Upper lobe of right lung (tissue), 1 donor: Measurements from ENCODE around the gene CTAGE8. TPM values are rescaled to one million over a fixed set of nuclear protein-coding genes. Genes with fewer than 3 reads are reported as not detected.
"Not testable (repeated sequence)": the region's sequence is repeated elsewhere in the genome, so short reads cannot be mapped to it uniquely, and the experiment has no call there.

Experiments
- ATAC-seq: fragments of 200-7000 bp; cut with Tn5 transposase; one replicate; pipeline ENCODE4 v1.9.1; 2020; ENCODE audit warnings: mild to moderate bottlenecking, moderate library complexity
- DNase-seq: peaks from one replicate; pipeline ENCODE4 v3.0.0-alpha.2; 2020
- H3K27ac ChIP-seq: fragments of 200-600 bp; one replicate; pipeline ENCODE4 v1.8.0; 2022
- H3K27me3 ChIP-seq: fragments of 200-600 bp; one replicate; pipeline ENCODE4 v1.8.0; 2022; ENCODE audit warnings: mild to moderate bottlenecking
- H3K36me3 ChIP-seq: fragments of 200-600 bp; one replicate; pipeline ENCODE4 v1.8.0; 2022
- H3K4me1 ChIP-seq: fragments of 200-600 bp; one replicate; pipeline ENCODE4 v1.8.0; 2022
- H3K4me3 ChIP-seq: fragments of 200-600 bp; one replicate; pipeline ENCODE4 v1.8.0; 2022; ENCODE audit warnings: mild to moderate bottlenecking
- H3K9me3 ChIP-seq: fragments of 200-600 bp; one replicate; pipeline ENCODE4 v1.8.0; 2022
- intact Hi-C: fragments of 100-400 bp; cut with DNase I; formaldehyde crosslinking; loops from one replicate; pipeline ENCODE4 v1.11.0; 2022
- long read RNA-seq: library from polyadenylated mRNA; unstranded; transcript quantifications from one replicate; pipeline ENCODE4 v2.0.0, GENCODE V29; 2021
- total RNA-seq: library from RNA; stranded (reverse); fragmentation: NEBNext Ultra II Directional; extraction: Animal tissue kit (Norgen Biotek cat#: 25700); gene quantifications from one replicate; pipeline ENCODE4 v1.2.1, GENCODE V29; 2021
- donor health status: DM: no; HTN: yes; CAD: no; lungs with severe emphysema.

CTAGE8 gene, protein sequence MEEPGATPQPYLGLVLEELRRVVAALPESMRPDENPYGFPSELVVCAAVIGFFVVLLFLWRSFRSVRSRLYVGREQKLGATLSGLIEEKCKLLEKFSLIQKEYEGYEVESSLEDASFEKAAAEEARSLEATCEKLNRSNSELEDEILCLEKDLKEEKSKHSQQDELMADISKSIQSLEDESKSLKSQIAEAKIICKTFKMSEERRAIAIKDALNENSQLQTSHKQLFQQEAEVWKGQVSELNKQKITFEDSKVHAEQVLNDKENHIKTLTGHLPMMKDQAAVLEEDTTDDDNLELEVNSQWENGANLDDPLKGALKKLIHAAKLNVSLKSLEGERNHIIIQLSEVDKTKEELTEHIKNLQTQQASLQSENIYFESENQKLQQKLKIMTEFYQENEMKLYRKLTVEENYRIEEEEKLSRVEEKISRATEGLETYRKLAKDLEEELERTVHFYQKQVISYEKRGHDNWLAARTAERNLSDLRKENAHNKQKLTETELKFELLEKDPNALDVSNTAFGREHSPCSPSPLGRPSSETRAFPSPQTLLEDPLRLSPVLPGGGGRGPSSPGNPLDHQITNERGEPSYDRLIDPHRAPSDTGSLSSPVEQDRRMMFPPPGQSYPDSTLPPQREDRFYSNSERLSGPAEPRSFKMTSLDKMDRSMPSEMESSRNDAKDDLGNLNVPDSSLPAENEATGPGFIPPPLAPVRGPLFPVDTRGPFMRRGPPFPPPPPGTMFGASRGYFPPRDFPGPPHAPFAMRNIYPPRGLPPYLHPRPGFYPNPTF
- 4.9 TPM for total RNA-seq
- long read RNA-seq: 0 reads

DNA sequence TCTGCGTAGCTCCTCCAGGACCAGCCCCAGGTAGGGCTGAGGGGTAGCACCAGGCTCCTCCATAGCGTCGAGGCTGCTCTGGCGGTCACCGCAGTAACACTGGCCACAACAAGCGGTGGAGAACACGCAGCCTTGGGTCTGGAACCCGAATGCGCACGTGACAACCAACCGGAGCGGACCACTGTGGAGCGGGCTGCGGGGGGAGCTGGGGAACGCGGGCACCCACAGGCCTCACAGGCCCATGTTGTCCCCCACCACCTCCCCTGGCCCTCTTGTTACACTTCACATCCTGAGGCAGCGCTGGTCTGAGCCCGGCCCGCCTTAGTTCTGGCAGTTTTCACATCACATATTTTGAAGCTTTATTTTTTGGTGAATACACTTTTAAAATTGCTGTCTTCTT lies at the start of gene CTAGE8:
Gene CTAGE8 (minus strand): TSS at position 101 of the 400 bp plus-strand sequence. CDS start 38 bp downstream, at position 63.
- H3K36me3 ChIP-seq, intact Hi-C loops, DNase-seq, H3K27ac ChIP-seq, H3K27me3 ChIP-seq, H3K9me3 ChIP-seq, H3K4me1 ChIP-seq, ATAC-seq, H3K4me3 ChIP-seq: not testable (repeated sequence)

DNA sequence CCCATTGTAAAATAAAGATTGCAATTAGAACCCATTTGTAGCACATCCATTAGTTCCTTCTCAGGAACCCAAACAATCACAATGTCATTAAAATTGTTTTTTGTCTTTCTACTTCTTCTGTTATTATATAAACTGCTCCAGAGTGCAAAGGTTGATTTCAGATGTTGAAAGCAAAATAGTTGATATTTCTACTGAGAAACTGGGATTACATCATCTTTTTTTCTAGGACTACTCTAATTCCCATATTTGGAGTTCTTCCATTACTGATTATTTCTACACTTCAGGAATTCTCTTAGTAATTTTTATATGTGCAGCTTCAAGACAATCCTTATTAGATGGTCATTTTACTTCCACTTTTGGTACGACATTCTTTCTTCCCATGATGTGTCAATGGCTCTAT lies 48.4 kb upstream of the CTAGE8 start:
- H3K4me1 ChIP-seq, H3K27ac ChIP-seq, H3K36me3 ChIP-seq, H3K9me3 ChIP-seq, ATAC-seq, DNase-seq, H3K27me3 ChIP-seq, H3K4me3 ChIP-seq, intact Hi-C loops: not testable (repeated sequence)

DNA sequence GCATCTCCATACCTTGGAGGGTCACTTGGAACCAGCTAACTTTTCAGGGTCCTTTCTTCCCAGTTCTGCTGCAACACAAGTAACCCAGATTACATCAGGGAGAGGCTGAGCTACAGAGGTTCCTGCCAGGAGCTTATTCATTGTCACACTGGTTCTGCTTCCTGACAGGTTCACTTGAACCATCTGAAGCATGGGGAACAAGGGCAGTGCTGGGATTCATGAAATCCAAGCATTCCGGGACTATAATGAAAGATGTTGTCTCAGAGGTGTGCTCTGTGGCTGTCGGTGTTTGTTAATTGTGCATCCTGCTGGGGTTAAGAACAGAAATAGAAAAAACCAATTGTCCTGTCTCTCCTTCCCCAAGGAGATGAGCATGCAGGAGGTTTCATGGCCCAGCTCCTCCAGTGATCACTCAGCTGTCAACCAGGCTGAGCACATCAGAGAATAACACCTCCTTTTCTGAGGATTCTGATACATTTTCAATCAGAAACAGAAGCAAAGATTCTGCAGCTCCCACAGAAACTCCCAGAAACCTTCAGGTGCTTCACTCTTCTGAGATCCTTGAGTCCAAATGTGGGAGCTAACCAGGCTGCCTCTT lies 42.9 kb upstream of the CTAGE8 start, which contains the start of gene OR2A1:
Gene OR2A1 (plus strand): TSS at position 548 of the 598 bp plus-strand sequence. CDS start 5,706 bp downstream, outside the sequence.
- DNase-seq, H3K27me3 ChIP-seq, H3K27ac ChIP-seq, H3K36me3 ChIP-seq, H3K4me3 ChIP-seq, H3K9me3 ChIP-seq, intact Hi-C loops, H3K4me1 ChIP-seq: not testable (repeated sequence)
- peak; percentile 44 for ATAC-seq

DNA sequence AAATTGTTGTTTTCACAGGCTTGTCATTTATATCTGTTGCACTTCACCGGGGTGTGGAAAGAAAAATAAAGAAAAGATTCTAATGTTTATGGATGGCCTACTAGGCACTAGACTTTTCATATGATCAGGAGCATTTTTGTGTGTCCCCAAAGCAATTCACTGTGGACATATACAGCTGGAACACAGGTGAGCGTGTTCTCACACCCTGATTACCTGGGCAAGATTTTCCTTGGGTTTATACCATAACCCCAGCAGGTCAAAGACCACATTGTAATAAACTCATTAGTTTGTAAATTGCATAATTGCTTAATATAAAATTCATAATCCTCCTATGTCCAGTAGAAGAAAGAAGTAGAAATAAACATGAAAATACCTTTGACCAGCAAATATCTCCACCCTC lies 42.1 kb upstream of the CTAGE8 start:
- H3K9me3 ChIP-seq, DNase-seq, ATAC-seq: not testable (repeated sequence)

DNA sequence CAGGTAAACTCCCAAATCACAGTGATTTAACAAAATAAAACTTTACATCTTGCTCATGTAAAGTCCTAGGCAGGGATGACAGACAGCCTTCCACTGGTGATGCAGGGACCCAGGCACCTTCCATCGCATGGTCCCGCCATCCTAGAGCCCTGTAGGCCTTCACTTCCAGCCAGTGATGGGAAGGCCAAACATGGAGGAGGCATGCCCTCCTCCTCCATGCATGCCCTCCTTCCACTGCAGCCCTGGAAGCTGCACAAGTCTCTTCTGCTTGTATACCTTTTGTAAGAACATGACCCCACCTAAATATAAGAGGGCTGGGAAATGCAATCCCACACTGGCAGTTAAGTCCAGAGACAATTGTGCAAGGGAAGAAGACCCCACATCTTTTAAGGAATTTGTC lies 40.6 kb upstream of the CTAGE8 start:
- H3K4me1 ChIP-seq, H3K9me3 ChIP-seq, H3K36me3 ChIP-seq, H3K27ac ChIP-seq, intact Hi-C loops, H3K4me3 ChIP-seq, H3K27me3 ChIP-seq, DNase-seq, ATAC-seq: not testable (repeated sequence)

More for the DNA sequence above, 42.1 kb upstream of the CTAGE8 start:
- H3K27ac ChIP-seq, H3K36me3 ChIP-seq, H3K4me3 ChIP-seq, H3K27me3 ChIP-seq, intact Hi-C loops, H3K4me1 ChIP-seq: not testable (repeated sequence)

DNA sequence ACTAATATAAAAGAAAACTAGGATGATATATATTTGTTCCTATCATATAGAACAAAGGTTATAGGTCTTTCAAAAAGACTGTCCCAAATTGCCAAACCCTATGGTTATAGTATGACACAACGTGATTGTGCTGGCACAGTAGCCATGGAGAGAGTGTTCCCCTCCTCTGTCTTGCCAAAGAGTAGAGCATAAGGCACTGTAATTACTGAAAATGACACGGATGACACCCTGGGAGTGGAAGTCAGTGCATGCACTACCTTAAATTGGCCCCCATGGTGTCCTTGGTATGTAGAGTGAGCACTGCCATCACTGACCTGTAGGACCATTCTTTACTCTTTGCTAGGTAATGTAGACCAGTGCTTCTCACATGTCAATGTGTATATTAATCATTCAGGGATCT lies 36.1 kb upstream of the CTAGE8 start:
- H3K9me3 ChIP-seq, H3K36me3 ChIP-seq, DNase-seq, H3K27me3 ChIP-seq, intact Hi-C loops, H3K4me3 ChIP-seq, H3K4me1 ChIP-seq, H3K27ac ChIP-seq: not testable (repeated sequence)
- peak; percentile 86 for ATAC-seq

DNA sequence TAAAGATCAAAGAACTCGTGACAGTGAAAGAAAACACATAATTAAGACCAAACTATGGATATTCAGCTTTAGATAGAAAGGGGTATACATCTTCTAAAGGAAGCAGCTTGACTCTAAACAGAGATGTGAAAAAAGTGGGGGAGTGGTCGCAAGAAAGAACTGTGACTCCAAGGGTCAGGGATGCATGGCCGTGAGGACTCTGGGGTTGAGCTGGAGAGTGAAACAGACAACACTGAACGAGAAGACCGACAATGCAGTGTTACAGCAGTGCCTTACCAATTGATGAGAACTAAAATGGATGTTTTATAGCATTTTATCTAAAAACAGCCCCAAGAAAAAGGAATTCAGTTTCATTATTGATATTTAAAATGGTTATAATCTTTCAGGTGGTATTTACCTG lies 34.5 kb upstream of the CTAGE8 start:
- H3K9me3 ChIP-seq, H3K4me1 ChIP-seq, ATAC-seq, DNase-seq, H3K4me3 ChIP-seq, H3K36me3 ChIP-seq, intact Hi-C loops, H3K27ac ChIP-seq, H3K27me3 ChIP-seq: not testable (repeated sequence)

DNA sequence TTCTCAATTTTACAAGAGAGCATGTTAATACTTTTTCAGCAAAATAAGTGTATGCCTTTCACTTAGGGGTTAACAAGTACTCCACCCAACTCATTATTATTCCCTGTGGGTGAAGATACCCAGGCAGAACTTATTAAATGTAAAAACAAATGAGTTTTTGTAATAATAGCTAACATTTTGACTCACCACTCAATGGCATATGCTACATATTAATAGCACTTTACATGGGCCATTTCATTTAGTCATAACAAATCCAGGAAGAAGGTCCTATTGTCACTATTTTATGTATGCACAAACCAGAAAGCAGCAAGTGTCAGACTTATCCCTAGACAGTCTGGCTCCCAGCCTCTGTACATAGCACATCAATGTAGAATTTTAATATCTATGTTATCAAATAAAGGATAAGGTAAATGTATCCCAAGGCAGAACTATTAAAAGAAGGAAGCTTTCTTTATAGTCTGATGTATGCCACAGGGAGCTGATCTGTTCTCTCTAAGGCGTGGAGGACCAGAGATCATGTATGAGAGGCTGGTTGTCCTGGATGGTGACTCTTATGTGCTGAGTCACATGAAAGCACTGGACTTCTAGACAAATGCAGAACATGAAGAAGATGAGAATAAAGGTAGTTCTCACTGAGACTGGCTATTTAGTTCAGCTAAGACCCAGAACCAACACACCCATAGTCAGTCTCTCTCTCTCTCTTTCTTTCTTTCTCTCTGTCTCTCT lies 33.7 kb upstream of the CTAGE8 start:
- H3K27me3 ChIP-seq, H3K27ac ChIP-seq, DNase-seq, H3K9me3 ChIP-seq, H3K36me3 ChIP-seq, H3K4me1 ChIP-seq, intact Hi-C loops, H3K4me3 ChIP-seq: not testable (repeated sequence)
- peak; percentile 5 for ATAC-seq

DNA sequence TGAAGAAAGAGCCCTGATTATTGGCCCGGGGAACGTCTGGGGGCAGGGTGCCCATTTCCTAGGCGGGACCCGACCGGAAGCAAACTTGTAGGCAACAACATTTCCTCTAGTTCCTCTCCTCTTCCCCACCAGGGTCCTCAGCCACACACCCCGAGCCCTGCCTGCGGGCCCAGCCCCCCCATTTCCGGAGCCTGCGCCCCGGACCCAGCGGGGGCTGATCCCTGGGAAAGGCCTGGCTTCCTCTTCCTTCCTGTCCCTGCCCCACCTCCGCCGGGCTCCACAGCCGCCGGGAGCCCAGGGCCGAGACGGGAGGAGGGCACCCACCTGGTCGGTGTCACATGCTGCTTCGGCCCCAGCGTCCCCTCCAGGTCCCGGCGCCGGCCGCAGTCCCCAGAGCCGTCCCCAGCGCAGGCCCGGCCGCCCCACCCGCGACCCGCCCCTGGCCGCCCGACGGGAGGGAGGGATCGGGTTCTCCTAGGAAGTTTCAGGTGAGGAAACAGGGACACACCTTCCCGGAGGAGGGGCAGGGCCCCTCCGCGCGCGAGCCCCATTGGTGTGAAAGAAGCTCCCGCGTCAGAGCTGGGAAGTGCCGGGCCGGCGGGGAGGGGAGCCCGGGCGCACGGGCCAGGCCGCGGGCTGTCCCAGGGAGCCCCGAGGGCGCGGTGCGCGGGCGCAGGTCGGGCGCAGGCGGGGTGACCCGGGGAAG lies 24.9 kb upstream of the CTAGE8 start:
- intact Hi-C loops, H3K27ac ChIP-seq, H3K27me3 ChIP-seq, H3K36me3 ChIP-seq, DNase-seq, H3K9me3 ChIP-seq, H3K4me1 ChIP-seq, H3K4me3 ChIP-seq: not testable (repeated sequence)
- ATAC-seq: peak; percentile 97

DNA sequence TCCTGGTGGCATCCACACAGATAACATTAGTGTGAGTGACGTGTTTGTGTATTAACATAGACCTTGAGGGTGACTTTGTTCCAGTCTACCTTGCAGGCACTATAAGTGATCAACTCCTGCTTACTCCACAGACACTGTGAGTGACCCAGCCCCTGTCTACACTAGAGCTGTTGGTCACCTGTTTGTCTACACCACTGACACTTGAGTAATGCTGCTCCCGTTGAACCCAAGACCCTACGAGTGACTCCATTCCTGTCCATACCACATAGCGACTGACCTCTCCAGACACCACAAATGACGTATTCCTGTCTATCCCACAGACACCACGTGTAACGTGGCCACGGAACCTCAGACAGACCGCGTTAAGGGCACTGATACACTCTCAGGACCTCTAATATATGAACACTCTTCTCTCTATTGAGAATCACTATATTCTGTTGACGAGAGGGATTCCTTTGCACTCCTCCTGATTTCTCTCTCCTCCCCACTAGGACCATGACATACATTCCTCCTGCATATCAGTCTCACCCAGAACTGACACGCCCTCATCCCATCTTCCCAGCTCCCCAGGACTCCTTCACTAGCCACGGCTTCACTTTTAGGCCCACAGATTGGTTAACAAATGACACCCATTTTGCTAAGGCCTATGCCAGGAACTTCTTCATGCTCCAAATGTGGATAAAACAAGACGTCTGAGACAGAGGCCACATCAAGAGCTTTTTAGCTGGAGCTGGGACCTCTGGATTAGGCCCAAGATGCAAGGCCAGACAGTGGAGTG lies 23.5 kb upstream of the CTAGE8 start:
- H3K4me1 ChIP-seq, ATAC-seq, intact Hi-C loops, DNase-seq, H3K27me3 ChIP-seq, H3K36me3 ChIP-seq, H3K9me3 ChIP-seq, H3K4me3 ChIP-seq, H3K27ac ChIP-seq: not testable (repeated sequence)

DNA sequence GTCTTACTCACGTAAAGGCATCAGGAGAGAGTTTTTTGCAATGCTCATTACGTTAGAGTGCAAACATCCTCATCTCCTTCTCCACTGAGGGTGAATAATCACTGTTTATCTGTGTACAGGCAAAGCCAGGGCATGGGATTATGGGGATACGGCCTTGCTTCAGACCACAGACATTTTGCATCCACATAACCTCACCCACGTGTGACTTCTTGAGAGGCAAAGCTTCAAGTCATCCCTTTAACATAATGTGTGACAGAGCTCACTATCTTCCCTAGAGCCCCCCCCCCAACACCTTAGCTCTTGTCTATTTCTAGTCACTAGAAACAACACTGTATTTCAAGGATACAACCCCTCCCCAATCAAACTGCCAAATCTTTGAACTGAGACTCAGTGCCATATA lies 22.5 kb upstream of the CTAGE8 start:
- ATAC-seq: not testable (repeated sequence)

DNA sequence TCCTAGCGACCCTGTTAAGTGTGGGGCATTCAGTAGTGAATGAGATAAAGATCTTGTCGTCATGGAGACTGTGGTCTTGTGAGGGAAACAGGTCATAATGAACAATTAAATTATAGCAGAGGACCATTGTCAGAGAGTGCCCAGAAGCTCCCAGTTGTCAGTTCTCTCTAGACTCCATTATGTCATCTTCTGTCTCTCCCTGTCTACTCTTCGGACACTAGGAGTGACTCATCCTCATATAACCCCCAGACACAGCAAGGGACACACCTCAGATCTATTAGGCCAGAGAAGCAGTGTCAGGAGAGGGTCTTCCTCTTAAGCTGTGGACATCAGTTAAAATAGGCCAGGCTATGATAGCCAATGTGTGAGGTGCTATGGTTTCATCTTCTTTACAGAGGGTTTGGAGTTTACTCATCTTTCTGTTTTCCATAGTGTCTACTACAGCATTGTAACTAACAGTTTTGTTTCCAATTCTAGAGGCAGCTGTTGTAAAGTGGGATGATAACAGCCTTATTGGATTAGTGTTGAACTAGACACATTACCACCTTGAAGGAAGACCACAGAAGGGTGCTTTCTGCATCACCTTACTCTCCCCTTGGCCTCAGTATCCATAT lies 18.2 kb upstream of the CTAGE8 start:
- H3K4me3 ChIP-seq, H3K27me3 ChIP-seq, H3K9me3 ChIP-seq, H3K4me1 ChIP-seq, DNase-seq, intact Hi-C loops, ATAC-seq, H3K36me3 ChIP-seq, H3K27ac ChIP-seq: not testable (repeated sequence)

More for the DNA sequence above, 22.5 kb upstream of the CTAGE8 start:
- H3K4me3 ChIP-seq, H3K27me3 ChIP-seq, DNase-seq, H3K36me3 ChIP-seq, H3K4me1 ChIP-seq, H3K27ac ChIP-seq, H3K9me3 ChIP-seq, intact Hi-C loops: not testable (repeated sequence)
